Bone marrow (tissue), 2 donors: ENCODE results near the gene GRM4.
"Not testable (repeated sequence)": the region's sequence is repeated elsewhere in the genome, so short reads cannot be mapped to it uniquely, and the experiment has no call there.

ENCODE experiments used
- DNase-seq, 2 donors: peaks; one replicate each; lab custom pipeline; 2025; lab: John Stamatoyannopoulos, UW

GRM4 gene

GRCh38 chr6:34021554-34022190, 124.2 kb downstream of the GRM4 start:
- DNase-seq = no peak

GRCh38 chr6:34020807-34021553, 124.9 kb downstream of the GRM4 start:
- no peak for DNase-seq

- DNase-seq = no peak
These were observed 125.6 kb downstream of the GRM4 start for GRCh38 chr6:34020278-34020677.

DNA sequence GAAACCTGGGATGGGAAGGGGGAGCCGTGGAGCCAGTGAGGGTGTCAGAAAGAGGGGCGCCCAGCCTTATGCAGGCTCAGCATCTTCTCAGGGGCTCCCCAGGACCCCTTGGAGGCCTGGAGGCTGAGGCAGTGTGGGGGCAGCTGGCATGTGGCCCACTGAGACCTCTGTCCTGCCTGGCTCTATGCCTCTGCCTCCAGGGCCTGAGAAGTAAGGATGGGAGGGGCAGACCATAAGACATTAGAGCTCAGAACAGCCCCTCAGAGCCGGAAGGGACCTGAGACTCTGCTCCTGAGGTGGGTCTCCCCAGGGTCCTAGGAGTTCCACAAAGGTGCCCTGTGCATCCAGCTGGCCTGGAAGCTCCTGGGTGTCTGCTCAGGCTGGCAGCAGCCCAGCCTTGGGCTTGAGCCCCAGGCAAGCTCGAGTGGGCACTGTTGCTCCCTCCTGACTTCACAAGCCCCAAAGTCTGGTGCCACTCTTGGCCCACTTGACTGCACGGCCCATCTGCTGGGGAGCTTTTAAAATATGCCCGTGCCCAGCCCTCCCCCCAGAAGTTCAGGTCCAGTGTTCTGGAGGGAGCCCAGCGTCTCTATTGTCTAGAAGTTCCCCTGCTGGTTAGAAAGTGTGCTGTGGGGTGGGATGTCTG, 126.8 kb downstream of the GRM4 start:
- DNase-seq = no peak

GRCh38 chr6:34018026-34018425, 127.9 kb downstream of the GRM4 start:
- no peak for DNase-seq

GRCh38 chr6:34017106-34017805, 128.6 kb downstream of the GRM4 start:
- no peak for DNase-seq

DNA sequence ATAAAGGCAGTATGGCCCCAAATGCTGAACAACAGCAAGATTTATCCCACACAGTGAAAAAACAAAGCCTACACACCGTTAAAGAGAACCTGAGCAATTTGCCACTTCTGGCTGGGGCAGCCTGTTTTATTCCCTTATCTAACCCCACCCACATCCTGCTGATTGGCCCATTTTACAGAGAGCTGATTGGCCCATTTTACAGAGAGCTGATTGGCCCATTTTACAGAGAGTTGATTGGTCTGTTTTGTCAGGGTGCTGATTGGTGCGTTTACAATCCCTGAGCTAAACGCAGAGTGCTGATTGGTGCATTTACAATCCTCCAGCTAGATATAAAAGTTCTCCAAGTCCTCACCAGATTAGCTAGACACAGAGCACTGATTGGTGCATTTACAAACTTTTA, 129.3 kb downstream of the GRM4 start:
- DNase-seq = not testable (repeated sequence)

GRCh38 chr6:34015586-34015985, 130.3 kb downstream of the GRM4 start:
- no peak for DNase-seq

GRCh38 chr6:34011264-34011663, 134.6 kb downstream of the GRM4 start:
- DNase-seq = no peak

DNA sequence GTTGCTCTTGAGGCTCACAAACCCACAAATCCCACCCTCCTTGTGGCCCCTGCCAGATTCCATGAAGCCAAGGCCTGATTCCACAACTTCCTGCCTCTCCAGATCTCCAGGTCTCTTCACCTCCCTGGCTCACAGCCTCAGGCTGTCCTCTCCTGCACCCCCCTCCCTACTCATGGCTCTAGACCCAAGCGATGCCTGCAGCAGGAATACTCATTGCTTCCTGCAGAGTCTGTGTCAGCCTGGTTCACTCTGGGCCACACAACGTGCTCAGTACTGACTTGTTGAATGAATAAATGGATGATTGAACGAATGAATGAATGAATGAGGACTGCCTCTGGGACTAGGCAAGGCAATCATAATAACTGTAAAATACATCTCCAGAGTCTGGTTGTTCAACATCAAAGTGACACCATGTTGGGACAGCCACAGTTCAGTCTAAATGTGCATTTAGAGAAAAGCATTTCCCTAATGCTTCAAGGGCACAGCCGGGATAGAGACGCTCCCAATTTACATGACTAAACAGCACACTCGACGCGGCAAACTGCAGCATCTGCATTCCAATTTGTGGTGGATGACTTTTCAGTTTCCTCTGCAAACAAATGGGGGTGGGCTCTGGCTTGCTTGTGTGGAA, 139.9 kb downstream of the GRM4 start:
- DNase-seq = no peak

DNA sequence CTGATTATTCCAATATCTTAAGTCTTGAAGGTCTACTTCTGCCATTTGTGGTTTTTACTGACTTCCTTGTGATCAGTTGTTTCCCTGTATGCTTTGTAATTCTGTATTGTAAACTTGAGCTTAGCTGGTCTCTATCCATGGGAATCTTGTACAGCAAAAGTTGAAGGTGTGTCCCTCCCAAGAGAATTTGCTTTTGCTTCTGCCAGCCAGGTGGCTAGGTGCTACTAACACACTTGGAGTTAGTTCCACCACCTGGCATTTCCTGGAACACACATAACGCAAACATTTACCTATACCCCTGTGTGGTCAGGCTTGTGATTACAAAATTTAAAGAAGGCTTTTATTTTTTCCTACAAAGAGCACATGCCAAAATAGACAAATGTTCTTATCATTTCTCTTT, 141.2 kb downstream of the GRM4 start:
- no peak for DNase-seq

GRCh38 chr6:34003962-34004361, 141.9 kb downstream of the GRM4 start:
- no peak for DNase-seq

DNA sequence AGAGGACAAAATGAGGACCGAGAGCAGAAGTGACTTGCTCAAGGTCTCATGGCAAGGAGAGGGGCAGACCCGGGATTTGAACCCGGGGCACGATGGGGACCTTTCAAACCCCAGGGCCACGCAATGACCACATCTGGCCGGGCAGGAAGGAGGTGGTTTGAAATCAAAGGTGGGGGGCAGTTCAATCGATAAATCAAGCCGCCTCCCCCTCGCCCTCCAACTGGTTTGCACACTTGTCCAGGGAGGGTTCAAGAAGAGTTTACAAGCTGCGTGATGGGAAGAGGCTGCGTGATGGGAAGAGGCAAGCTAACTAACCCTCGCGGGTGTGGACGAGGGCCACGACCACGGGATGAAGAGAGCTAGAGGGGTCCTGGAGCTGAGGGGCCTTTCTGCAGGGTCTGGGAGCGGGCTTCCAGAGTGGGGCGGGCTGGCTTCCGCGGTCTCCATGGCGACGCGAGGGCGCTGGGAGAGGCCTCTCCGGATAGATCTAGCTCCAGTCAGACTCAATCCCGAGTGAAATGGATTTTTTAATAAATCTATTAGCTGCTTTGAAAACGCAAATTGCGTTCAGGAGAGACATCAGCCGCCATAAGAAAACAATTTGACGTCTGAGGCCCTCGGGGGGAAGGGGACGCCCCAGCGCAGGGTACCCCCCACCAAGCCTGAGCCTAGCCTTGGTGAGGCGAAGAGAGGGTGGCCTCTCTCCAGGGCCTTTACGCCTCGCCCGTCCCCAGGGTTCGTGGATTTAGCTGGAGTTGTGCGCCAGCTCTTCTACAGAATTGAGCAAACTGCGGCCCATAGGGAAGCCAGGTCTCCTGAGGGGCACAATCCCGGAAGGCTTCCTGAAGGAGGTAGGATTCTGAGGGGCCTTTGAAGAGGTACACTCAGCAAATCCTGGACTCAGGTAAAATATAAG, 143.9 kb downstream of the GRM4 start:
- DNase-seq = no peak

- DNase-seq = no peak
These were observed 145.6 kb downstream of the GRM4 start for GRCh38 chr6:34000281-34000680.

DNA sequence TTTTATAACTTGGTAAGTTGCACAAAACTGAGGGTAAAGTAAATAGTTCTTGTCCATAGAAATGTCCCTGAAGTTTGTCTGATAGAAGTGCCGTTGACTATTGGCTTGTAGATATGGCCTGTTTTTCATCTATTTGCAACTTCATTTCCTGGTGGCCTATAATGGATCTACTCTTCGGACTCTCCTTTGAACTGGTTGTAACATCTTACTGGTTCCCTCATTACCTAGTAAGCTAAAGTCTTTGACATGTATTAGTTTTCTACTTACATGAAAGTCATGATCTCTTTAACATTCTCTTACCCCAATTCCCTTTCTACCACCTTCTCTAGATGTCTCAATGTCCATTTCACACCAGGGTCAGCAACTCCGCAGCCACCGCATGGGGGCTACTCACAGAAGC, 146.3 kb downstream of the GRM4 start:
- no peak for DNase-seq

DNA sequence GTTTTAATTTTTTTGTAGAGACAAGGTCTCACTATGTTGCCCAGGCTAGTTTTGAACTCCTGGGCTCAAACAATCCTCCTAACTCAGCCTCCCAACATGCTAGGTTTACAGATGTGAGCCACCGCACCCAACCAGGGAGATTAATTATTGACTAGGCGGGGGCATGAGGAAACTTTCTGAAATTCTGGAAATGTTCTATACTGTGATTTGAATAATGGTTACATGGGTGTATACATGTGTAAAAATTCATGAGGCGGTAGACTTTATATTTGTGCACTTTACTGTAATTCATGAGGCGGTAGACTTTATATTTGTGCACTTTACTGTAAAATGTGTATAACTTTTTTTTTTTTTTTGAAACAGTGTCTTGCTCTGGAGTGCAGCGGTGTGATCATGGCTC, 147.2 kb downstream of the GRM4 start:
- no peak for DNase-seq

GRCh38 chr6:33997265-33997664, 148.6 kb downstream of the GRM4 start:
- DNase-seq = no peak

DNA sequence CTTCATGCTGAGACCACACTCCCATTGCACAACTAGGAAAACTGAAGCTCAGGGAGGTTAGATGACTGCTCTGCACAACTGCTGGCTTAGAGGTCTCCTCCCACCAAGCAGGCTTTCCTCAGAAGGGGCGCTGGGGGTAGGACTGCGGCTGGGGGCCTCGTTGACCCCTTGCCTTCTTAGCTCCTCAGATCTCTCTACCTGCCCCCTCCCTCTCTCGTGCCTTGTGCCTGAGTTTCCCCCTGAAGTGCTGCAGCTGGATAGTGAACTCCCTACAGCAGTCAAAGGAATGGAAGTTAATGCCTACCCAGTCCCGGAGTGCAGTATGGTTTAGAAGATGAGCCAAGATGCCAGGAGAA, 149.8 kb downstream of the GRM4 start:
- DNase-seq = no peak

DNA sequence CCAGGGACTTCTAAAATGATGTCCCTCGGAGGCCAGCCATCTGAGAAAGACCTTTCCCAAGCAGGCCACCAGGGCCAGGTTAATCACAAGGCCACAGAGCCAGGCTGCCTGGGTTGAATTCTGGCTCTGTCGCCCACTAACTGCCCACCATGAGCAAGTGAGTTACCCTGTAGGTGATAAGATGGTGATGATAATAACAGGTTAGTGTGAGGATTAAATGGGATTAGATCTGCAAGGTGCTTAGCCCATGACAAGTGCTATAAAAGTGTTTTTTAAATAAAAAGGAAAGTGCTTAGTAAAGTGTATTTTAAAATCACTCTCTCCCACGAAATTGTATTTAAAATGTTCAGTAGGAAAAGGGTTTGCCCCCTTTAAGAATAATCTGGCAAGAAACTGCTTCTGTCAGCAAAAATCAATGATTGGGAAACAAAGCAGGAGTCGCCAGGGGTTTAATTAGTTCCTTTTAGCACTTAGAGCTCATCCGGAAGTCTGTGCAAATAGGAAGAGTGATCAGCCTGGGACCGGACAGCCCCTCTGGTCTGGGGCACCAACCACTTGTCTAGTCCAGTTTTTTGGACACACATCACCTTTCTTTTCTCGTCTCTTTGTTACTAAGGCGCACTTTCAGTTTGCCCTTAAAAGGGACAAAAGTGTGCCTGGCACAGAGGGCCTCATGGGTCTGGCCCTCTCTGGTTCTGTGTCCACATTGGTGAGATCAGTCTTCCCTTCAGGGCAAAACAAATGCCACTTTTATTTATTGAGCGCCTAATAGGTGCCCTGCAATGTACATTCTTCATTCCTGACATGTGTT, 150.4 kb downstream of the GRM4 start:
- no peak for DNase-seq
